GM21529 (cell line): ENCODE data around the gene SYNGR4.
"Not testable (repeated sequence)": the region's sequence is repeated elsewhere in the genome, so short reads cannot be mapped to it uniquely, and the experiment has no call there.

Experiments used
- ATAC-seq: cut with Tn5 transposase; IDR thresholded peaks from one replicate; pipeline ENCODE4 v1.9.1; 2021; ENCODE audit not compliant: unreplicated experiment

Gene SYNGR4, protein sequence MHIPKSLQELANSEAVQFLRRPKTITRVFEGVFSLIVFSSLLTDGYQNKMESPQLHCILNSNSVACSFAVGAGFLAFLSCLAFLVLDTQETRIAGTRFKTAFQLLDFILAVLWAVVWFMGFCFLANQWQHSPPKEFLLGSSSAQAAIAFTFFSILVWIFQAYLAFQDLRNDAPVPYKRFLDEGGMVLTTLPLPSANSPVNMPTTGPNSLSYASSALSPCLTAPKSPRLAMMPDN

DNA sequence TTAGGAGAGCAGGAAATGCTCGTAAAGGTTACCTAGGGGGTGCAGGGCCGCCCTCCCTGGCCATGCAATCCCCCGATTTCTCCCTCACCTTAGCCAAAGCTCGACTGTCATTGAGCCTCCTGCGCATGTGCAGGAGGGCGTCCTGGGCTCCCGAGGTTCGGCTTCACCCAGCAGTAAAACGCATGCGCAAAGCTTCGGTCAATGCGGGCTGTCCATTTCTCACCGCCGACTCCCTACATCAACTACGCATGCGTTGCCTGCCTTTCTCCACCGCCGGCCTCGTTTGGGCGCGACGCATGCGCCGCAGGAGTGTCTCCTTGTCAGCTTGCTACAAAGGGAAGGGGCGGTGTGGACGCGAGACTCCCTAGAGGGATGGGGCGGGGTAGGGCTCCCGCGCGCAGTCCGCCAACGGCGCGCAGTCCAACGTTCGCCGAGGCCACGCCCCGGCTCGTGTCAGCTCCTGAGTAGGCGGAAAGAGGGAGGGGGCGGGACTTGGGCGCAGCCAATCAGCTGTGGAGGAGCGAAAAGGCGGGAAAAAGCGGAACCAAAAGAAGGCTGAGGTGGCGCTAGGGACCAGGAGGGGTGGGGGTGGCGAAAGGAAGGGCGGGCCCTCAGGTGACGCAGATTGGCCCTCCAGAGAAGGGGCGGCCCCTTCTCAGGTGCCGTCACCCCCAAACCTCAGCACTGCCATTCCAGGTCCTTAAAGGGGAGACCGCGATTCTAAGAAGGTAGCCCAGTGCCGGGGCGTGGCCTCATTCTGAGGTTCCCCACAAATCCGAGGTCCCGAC lies at the start of gene SYNGR4, which contains the start of gene TMEM143:
SYNGR4 (plus strand) TSS at position 558 of the 788 bp plus-strand sequence. CDS start 1,476 bp downstream, outside the sequence.
TMEM143 (minus strand) TSS at position 131 of the 788 bp plus-strand sequence; CDS start at position 111, 20 bp downstream.
- ATAC-seq: peak; percentile 79

DNA sequence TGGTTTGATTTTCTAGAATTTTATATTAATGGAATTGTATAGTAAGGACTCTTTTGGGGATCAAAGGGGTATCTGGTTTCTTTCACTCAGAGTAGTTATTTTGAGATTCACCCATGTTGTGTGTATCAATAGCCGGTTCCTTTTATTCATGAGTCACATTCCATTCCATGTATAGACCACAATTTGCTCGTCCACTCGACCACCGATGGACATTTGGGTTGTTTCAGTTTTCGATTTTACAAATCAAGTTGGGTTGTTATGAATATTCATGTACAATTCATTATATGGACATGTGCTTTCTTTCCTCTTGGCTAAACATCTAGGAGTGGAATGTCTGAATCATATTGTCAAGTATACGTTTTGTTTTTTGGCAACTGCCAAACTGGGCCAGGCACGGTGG lies 48.5 kb upstream of the SYNGR4 start:
- no peak for ATAC-seq

DNA sequence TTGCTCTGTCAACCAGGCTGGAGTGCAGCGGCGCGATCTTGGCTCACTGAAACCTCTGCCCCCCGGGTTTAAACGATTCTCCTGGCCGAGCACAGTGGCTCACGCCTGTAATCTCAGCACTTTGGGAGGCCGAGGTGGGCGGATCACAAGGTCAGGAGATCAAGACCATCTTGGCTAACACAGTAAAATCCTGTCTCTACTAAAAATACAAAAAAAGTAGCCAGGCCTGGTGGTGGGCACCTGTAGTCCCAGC lies 46.5 kb upstream of the SYNGR4 start:
- not testable (repeated sequence) for ATAC-seq

DNA sequence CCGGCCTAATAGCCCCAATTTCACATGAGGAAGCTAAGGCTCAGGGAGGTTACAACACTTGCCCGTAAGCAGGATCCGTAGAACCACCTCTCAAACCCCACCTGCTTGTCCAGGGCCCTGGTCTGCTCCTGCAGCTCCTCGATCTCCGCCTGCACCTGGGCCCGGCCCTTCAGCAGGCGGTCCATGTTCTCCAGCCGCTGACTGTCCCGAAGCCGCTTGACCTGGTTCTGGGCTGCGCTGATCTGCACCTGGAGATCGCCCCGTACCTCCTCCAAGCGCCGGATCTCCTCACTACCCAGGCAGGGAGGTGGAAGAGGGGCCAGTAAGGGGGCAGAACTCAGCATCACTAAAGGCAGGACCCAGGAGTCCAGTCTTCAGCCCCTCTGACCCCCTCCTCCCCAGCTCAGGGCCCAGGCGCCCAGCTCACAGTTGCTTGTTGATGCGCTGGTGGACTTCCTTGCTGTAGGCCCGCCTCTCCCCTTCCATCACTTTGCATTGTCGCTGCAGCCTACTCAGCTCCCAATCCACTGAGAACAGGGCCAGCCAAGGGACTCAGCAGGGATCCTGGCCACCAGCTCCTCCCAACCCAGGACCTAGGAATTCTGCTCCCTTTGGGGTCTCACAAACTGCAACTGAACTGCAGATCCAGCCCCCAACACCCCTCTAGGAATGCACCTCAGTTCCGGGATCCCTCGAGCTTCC lies 45.7 kb upstream of the SYNGR4 start:
- ATAC-seq: no peak

DNA sequence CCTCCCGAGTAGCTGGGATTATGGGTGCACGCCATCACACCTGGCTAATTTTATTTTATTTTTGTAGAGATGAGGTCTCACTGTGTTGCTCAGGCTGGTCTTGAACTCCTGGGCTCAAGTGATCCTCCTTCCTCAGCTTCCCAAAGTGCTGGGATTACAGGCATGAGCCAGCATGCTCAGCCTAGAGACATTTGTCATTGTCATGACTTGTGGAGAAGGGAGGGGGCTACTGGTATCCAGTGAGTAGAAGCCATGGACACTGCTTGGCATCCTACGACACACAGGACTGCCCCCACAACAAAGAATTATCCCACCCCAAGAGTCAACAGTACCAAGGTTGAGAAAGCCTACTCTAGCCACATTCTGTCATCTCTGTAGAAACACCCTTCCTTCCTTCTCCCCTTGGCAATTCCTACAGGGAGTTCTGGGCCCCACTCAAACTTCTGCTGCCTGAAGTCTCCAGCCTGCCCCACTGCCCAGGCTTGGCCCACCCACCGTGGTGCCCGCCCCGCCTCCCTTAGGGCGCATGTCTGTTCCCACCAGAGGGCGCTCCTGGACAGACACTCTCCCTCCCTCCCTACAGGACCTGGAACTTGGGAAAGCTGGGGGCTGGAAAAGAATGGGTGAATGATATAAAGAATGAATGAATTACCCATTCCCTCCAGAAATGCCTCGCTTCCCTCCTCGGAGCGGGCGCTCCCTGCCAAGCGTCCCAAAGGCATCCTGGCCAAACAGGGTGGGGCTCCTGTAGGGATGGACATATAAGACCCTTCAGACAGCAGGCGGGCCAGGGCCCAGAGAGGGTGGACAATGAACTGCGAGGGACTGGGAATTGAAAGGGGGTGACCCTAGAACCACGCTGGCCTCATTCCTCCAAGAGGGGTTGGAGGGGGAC lies 44.3 kb upstream of the SYNGR4 start:
- no peak for ATAC-seq

DNA sequence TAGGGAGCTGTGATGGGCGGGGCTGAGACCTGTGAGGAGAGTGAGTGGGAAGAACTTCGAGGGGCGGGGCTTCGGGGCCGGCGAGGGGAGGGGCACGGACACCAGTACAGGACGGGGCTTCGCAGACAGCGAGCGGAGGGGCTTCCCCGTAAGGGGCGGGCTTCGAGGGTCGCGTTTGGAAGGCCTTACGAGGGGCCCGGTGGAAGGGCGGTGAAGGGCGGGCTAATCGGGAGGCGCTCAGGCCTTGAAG lies 42.9 kb upstream of the SYNGR4 start:
- no peak for ATAC-seq

DNA sequence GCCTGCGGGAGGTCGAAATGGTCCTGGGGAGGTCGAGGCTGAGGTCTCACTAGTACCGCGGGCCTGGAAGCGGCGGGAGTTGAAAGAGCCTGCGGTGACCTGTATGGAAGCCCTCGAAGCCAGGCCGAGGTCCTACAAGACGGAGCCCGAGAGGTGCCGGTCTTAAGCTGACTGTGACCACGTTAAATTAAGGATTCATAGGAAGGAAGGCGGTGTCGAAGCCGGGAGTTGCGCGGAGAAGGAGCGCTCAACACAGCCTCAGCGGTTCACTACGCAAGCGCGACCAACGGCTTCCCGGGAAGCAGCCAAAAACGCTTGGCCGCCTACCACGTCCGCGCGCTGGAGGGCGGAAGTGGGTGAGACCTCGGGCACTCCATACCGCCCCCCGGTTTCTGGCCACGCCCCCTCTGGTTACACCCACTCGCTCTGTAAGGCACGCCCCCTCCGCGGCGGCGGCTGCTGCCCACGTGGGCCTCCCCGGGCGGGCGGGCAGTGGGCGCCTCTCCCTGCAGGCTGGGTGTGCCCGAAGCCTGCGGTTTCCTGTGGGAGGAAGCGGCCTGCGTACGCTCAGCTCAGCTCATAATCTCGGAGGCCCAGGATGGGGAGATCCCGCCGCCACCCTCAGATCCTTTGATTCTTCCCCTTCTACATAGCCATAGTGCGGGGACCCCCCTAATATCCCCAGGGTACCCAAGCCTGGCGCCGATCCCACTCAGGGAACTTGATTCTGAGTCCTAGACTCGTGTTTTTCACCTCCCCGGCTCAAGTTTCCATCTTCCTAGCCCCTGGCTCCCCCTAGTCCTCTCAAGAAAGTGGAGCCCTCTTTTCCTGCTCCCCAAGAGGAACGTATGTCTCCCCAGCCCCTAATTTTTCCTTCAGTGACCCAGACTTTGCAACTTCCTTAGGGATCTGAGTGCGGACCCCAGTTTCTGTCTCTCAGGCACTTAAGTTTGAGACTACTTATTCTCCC lies 42.3 kb upstream of the SYNGR4 start:
- peak; percentile 64 for ATAC-seq

DNA sequence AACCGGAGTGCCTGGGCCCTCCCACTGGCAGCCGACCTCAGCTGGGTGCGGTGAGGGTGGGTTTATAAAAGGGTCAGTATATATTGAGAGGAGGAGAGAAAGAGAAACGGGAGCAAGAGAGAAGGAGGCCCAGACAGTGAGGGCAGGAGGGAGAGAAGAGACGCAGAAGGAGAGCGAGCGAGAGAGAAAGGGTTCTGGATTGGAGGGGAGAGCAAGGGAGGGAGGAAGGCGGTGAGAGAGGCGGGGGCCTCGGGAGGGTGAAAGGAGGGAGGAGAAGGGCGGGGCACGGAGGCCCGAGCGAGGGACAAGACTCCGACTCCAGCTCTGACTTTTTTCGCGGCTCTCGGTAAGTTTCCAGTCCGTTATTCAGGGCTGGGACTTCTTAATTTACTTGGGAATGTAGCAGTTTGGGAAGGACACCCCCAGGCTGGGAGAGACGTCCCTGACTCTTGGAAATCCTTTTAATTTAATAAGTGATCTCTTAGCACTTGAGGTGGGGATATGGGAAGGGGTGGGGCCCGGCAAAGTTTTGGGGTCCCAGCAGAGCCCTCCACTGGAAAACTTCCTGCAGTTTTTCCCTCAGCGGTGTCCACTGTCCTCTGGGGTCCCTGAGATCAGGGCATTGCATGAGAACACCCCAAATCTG lies 38.8 kb upstream of the SYNGR4 start, which contains the start of gene EMP3:
EMP3 (plus strand) TSS at position 288 of the 646 bp plus-strand sequence. CDS start 1,293 bp downstream, outside the sequence.
- no peak for ATAC-seq

DNA sequence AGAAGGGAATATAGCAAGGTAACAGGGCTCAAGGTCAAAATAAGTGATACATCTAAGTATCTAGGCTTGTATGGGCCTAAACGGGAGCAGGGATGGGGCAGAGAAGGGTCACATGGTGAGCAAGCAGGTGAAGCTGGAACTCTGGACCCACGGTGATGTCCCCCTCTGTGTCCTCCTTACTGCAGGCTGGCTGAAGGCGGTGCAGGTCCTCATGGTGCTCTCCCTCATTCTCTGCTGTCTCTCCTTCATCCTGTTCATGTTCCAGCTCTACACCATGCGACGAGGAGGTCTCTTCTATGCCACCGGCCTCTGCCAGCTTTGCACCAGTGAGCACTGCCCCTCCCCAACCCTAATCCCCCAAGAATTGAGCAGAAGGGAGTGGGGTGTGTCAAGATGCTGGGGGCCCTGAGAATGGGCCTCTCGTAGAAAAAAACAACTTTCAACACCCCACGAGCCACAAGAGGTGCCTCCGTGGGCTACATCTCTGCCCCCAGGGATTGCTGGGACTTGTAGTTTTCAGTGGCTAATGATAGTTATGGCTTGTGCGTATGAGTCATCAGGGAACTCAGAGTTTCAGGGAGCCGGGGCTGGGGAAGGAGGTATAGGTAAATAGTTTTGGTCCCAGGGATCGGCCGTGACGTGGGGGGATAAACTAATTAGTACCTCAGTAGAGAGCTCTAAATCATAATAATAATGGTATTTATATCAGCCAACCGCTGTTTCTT lies 34.8 kb upstream of the SYNGR4 start:
- ATAC-seq: no peak

DNA sequence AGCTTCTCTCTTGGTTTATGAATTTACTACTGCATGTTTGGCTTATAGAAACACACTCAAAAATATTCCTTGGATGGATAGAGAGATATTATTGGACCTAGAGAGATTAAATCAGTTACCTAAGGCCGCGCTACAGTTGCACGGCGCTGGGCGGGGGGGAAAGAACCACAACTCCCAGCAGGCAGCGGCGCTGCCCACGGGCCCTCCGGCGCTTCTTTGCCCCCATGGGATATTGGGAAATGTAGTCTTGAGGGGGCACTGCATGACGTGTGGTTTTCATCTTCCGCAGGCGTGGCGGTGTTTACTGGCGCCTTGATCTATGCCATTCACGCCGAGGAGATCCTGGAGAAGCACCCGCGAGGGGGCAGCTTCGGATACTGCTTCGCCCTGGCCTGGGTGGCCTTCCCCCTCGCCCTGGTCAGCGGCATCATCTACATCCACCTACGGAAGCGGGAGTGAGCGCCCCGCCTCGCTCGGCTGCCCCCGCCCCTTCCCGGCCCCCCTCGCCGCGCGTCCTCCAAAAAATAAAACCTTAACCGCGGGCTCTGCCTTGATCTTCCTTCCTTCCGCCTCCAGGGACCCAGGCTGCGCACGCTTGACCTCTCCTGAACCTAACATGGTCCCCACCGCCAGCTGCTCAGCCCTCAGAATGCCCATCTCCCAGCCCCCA lies 34.0 kb upstream of the SYNGR4 start:
- ATAC-seq: peak; percentile 27

DNA sequence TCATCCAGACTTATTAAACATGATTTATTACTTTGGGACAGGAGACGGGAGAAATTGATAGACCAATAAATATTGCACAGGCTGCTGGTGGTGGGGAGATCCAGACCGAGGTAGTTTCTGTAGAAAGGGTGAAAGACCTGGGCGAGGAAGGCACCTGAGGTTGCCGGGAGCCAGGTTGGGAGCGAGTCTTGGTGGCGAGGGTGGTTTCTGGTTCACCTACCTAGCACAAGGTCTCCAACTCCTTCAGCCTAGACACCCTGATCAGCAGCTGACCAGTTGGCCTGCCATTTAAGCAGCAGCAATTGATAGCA lies 31.9 kb upstream of the SYNGR4 start:
- no peak for ATAC-seq

DNA sequence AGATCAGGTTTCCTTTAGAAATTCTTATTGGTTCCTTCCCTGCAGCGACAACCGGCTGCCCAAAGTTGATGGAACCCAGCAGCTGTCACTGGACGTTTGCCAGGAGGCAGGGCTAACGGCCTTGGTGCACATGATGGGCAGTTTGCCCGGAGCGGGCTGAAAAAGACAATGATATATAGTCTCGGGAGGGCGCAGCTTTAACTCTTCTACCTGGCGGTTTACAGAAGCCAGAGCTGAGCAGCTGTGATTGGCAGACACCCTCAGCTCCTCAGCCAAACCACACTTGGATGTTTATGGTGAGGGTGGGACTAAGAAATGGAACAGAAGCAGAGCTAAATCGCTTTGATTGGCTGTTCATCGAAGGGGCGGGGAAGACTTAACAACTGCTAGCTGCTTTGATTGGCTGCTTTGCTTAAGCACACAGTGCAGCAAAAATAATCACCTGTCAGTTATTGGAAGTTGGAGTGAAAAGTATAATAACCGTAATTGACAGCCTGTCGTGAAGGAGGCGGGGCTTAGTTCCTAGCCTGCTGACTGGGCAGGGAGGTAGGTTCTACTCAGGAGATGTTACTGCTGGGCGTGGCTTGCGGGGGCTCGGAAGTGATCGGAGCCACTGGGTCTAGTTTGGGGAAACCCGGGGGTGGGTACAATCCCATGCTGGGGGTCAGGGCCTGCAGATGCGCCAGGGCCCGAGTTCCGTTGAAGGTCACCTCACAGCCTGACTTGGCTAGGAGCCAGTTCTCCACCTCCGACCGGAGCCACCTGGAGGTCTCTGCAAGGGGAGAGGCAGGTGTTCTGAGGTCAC lies 31.3 kb upstream of the SYNGR4 start:
- peak; percentile 63 for ATAC-seq

DNA sequence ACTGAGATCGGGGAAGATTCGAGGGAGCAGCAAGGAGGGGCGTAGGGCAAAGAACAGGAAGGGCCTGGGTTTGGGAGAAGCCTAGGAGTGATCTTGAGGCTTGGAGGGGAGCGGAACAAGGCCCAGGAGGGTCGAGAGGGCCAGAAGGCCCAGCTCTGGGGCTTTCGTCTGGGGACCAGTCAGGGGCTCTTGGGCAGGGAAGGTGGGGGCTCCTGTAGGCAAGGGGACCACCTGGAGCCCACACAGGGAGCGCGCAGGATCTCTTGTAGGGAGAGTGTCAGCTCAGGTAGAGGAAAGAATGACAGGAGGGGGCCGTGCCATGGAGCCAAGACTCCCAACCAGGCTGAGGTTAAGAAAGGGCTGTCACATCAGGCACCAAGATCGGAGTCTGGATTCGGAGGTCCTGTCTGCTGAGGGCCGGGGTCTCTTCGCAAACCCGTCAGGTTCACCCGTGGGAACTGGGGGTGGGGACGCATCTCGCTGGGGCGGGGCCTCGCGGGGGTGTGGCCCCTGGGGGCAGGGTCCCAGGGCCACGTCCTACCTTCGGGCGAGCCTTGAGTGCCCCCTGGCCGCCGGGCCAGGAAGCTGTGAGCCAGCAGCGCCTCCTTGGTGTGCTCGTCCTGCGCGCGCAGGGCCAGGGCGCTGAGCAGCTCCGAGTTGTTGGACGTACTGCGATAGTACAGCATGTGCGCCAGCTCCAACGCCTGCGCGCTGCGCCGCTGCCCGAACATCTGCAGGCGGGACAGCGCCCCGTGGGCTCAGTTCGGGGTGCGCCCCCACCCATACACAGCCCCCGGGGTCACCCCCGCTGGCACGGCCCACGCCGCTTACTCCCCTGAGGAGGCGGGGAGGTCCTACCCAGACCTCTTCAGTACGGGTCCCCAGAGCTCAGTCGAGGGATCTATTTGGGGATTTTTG lies 30.4 kb upstream of the SYNGR4 start:
- peak; percentile 42 for ATAC-seq

DNA sequence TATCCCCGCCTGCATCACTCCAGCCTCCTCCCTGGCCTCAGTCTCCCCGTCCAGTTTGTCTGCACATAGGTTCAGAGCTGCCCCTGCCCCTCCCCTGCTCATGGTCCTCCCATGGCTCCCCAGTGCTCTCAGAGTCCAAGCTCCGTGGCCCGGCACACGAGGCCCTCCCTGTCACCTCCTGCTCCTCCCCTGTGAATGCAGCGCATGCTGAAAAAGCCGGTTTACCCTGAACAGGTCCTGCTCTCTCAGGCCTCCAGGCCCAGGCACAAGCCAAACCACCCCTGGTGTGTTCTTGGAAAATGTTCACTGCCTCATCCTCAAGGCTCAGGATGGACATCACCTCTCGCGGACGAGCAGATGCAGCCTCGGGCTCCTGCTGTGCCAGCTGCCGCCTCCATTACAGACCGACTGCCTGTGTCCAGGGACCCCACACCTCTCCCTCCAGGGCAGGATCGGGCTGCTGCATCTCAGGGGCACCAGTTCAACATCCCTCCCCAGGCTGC lies 25.9 kb upstream of the SYNGR4 start:
- no peak for ATAC-seq

DNA sequence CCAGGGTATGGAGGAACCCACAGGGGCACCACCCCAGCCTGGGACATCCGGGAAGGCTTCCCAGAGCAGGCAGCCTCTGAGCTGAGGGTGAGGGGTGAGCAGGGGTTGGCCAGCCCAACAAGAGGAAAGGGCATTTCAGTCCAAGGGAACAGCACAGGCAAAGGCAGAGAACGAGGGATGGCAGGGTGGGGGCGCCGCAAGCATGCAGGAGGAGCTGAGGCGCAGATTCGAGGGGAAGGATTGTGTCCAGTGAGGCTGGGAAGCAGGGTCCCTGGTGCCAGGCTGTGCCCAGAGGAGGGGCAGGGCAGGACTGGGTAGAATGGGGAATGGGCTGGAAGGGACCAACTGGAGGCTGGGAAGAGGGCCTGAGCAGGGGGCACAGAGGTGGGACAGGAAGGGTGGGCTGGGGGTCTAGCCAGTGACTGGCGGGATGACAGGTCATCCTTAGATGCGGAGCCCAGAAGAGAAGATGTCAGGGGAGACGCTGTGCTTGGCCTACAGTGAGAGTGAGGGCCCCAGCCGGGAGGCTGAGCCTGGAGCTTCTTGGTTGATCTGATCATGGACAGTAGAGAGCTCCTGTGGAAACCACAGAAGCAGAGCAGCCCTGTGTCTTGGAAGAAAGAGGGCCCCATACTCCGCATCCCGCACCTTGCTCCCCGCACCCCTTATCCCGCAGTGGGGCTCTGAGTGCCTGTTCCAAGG lies 25.2 kb upstream of the SYNGR4 start:
- no peak for ATAC-seq

DNA sequence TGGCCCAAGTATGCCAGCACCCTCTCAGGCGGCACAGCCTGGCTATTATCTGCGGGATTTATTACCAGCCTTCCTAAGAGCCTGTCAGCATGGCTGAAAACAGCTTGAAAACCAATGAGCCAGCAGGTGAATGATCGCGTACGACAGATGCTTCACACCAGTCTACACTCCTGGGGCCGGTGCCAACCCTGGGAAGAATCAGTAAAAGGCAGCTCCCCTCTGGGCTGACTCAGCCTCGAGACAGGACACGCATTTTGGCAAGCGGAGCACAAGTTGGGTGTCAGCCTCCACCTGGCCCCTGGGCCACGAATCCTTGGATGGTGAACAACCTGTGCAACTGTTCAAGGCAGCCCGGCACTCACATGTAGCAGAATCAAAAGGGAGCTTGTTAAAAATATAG lies 23.2 kb upstream of the SYNGR4 start:
- ATAC-seq: no peak
